DMS153 treated with DMSO at 0.1 percent for 48 hours (cell line): ENCODE data around the gene SCYL1.

ENCODE experiments used
- DNase-seq: peaks from one replicate; lab custom pipeline; 2025; ENCODE audit not compliant: unreplicated experiment; lab: John Stamatoyannopoulos, UW

SCYL1 gene

DNA sequence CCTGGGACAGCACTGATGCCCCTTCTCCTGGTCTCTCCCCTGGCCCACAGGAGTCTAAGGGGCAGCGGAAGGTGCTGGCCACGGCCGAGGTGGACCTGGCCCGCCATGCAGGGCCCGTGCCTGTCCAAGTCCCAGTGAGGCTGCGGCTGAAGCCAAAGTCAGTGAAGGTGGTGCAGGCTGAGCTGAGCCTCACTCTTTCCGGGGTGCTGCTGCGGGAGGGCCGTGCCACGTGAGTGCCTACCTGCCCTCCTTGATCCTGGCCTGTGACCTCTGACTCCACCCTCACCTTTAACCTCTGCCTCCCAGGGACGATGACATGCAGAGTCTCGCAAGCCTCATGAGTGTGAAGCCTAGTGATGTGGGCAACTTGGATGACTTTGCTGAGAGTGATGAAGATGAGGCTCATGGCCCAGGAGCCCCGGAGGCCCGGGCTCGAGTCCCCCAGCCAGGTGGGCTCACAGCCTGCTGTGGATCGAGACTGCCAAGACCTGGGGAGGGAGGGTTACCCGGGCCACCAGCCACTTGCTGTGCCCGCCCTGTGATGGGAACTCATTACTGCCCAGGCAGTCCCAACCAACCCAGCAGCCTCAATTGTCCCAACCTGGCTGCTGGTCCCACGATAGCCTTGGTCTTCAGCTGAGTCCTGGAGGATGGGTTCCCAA, 55.3 kb downstream of the SCYL1 start:
- DNase-seq: no peak

GRCh38 chr11:65580756-65581155, 55.9 kb downstream of the SCYL1 start:
- no peak for DNase-seq

DNA sequence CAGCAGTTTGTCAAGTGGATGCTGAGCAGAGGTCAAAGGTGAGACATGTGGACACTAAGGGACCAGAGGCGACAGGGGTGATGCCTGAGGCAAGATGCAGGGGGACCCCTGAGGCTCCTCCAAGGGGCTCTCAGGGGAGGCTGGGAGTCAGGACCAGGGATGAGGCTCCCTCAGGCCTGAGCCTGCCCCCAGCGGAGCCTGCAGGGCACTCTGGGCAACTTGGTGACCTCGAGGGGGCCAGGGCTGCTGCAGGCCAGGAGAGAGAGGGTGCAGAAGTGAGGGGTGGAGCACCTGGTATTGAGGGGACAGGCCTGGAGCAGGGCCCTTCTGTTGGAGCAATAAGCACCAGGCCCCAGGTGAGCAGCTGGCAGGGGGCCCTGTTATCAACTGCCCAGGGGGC, 57.0 kb downstream of the SCYL1 start:
- no peak for DNase-seq

- no peak for DNase-seq
These were observed 58.7 kb downstream of the SCYL1 start for GRCh38 chr11:65583589-65583988.

- DNase-seq: no peak
These were observed 59.2 kb downstream of the SCYL1 start for GRCh38 chr11:65584106-65584505.

GRCh38 chr11:65584723-65585171, 59.9 kb downstream of the SCYL1 start:
- DNase-seq: no peak

DNA sequence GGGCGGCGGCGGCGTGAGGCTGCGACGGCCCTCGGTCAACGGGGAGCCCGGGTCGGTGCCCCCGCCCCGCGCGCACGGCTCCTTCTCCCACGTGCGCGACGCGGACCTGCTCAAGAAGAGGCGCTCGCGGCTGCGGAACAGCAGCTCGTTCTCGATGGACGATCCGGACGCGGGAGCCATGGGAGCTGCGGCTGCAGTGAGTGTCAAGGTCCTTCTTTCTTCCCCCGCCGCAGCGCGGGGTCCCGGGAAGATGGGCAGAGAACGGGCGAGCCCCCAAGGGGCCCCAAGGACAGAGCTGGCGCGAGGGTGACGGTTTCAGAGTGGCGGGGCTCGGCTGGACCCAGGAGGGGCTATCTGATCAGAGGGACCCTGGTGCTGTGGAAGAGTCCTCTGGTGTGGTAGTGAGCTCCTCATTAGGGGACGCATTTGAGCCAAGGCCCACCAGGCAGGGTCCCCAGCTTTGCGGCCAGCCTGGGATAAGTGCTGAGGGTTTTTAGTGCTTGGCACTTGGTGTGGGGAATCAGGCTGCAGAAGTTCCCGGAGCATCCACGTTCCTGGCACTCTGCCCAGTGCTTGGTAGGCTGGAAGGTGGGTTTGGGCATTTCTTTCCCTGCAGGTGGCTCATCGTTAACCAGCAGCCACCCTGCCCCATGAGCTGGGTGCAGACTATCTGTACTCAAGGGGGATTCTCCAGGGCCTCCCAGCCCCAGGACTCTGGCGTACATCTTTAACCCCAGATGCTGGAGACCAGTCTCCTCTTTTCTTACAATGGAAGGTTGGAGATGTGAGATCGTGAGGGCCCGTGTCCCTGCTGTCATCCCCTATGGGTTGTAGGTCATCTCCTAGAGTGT, 60.7 kb downstream of the SCYL1 start:
- DNase-seq: no peak

DNA sequence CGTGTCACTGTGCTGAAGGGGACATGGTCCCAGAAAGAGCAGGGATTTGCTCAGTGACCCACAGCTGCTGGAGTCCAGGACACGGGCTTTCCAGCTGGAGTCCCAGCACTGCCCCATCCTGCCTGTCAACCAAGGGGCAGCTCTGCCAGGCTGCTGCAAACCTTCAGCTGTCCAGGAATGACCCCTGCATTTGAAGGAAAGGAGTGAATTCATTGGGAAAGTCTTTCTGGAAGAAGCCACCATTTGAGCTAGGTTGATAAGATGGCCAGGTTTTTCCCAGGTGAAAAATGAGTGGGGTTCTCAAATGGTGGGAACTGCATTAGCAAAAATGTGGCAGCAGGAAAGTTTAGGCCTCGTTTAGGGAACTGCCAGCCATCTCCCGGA, 61.4 kb downstream of the SCYL1 start:
- no peak for DNase-seq

GRCh38 chr11:65586676-65587075, 61.8 kb downstream of the SCYL1 start:
- DNase-seq: no peak
